ENCODE results near the gene FAAP20.

The FAAP20 gene

GRCh38 chr1:2226525-2227345 is 32.2 kb upstream of the FAAP20 start:
- Histone ChIP-seq H3K9me3 (ENCODE audit: control insufficient read depth, insufficient read depth, low read length) (no peaks in the 10 kb centered on the region), H3K4me1 (ENCODE audit: insufficient read depth, low read length) (no peaks in the 10 kb centered on the region; the same call in 1 of the 2 replicates), H3K9ac (ENCODE audit: low read depth, low read length) (peak overlapping the region; percentile 95), H3K36me3 (ENCODE audit: insufficient read depth, low read length) (no peaks in the 10 kb centered on the region)

- Histone ChIP-seq H3K36me3 (ENCODE audit: insufficient read depth, low read length) (no peaks in the 10 kb centered on the region), H3K4me1 (ENCODE audit: insufficient read depth, low read length) (no peaks in the 10 kb centered on the region; the same call in 1 of the 2 replicates), H3K9me3 (ENCODE audit: control insufficient read depth, insufficient read depth, low read length) (no peaks in the 10 kb centered on the region), H3K9ac (ENCODE audit: low read depth, low read length) (no peak overlapping the region)
Observed at GRCh38 chr1:2224631-2225428, 30.3 kb upstream of the FAAP20 start.

DNA sequence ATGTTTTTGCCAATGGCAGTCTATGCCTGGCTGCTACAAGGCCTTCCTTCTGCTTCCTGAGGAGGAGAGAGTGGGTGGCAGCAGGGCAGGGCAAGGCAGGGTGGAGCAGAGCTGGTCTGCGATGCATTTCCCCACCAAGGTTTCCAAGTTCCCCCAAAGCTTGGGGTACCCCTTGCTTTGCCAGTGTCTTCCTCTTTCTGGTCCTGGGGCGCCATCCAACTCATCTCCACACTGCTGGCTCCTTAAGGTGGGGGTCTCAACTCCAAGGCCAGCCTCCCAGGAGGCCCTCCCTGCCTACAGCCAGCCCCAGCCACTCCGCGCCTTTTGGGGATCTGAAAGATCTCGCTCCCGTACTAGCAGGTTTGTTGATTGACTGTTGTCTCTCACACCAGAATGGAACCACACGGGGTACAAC is 29.6 kb upstream of the FAAP20 start:
- H3K36me3 ChIP-seq (ENCODE audit: insufficient read depth, low read length), result no peaks in the 10 kb centered on the region
- H3K9me3 ChIP-seq (ENCODE audit: control insufficient read depth, insufficient read depth, low read length), result peaks cover under 1% of the 10 kb centered on the region; the same call in 1 of the 2 replicates
- no peaks in the 10 kb centered on the region; the same call in 1 of the 2 replicates for H3K4me1 ChIP-seq (ENCODE audit: insufficient read depth, low read length)
- no peak overlapping the region for H3K9ac ChIP-seq (ENCODE audit: low read depth, low read length)

GRCh38 chr1:2221271-2221670 is 26.7 kb upstream of the FAAP20 start:
- peaks cover 2% of the 10 kb centered on the region; the same call in 1 of the 2 replicates for H3K9me3 ChIP-seq (ENCODE audit: control insufficient read depth, insufficient read depth, low read length)
- no peak overlapping the region for H3K9ac ChIP-seq (ENCODE audit: low read depth, low read length)
- no peaks in the 10 kb centered on the region; the same call in 1 of the 2 replicates for H3K4me1 ChIP-seq (ENCODE audit: insufficient read depth, low read length)
- no peaks in the 10 kb centered on the region for H3K36me3 ChIP-seq (ENCODE audit: insufficient read depth, low read length)

- Histone ChIP-seq H3K4me1 (ENCODE audit: insufficient read depth, low read length) (peaks cover 16% of the 10 kb centered on the region; the same call in 1 of the 2 replicates), H3K9ac (ENCODE audit: low read depth, low read length) (no peak overlapping the region), H3K36me3 (ENCODE audit: insufficient read depth, low read length) (no peaks in the 10 kb centered on the region), H3K9me3 (ENCODE audit: control insufficient read depth, insufficient read depth, low read length) (peaks cover 2% of the 10 kb centered on the region; the same call in 1 of the 2 replicates)
Observed at GRCh38 chr1:2216767-2217058, 22.1 kb upstream of the FAAP20 start.

DNA sequence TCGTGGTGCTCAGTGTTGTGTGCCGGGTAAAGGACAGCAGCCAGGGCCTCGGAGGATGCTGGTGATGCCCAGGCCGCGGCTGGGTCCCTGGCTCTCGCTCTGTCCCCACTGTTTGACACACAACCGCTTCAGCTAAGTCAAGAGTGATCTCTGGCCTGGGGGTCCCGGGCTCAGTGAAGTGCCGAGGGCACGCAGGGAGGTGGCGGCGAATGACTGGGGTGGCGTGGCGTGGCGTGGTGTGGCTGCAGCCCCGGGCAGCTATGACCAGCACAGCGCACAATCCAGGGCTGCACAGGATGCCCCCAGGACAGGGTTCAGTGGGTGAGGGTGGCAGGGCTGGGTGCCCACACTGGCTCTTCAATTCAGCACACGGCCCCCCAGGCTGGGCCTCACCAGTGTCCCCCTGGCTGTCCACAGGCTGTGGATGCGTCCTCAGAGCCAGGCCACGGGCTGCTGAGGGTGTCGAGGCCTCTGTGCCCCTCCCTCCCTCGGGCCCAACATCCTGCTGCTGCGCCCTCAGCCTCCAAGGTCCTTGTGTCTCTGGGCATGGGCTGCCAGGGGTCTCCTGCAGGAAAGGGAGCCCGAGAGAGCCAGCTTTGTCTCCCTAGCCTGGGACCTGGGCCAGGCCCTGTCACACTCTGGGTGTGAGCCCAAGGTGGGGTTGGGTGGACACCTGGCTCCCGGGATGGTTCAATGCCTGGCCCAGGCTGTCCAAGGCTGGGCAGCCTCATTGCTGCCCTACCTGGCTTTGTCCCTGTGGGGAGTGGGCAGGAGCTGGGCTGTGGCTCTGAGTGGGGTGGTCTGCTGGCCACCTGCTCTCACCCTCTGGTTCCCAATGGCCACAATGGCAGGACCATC is 21.6 kb upstream of the FAAP20 start:
- peaks cover 2% of the 10 kb centered on the region; the same call in 1 of the 2 replicates for H3K9me3 ChIP-seq (ENCODE audit: control insufficient read depth, insufficient read depth, low read length)
- H3K9ac ChIP-seq (ENCODE audit: low read depth, low read length), result no peak overlapping the region
- peaks cover 16% of the 10 kb centered on the region; the same call in 1 of the 2 replicates for H3K4me1 ChIP-seq (ENCODE audit: insufficient read depth, low read length)
- no peaks in the 10 kb centered on the region for H3K36me3 ChIP-seq (ENCODE audit: insufficient read depth, low read length)

- peaks cover 16% of the 10 kb centered on the region; the same call in 1 of the 2 replicates for H3K4me1 ChIP-seq (ENCODE audit: insufficient read depth, low read length)
- H3K9ac ChIP-seq (ENCODE audit: low read depth, low read length), result no peak overlapping the region
- H3K9me3 ChIP-seq (ENCODE audit: control insufficient read depth, insufficient read depth, low read length), result peaks cover 2% of the 10 kb centered on the region; the same call in 1 of the 2 replicates
- no peaks in the 10 kb centered on the region for H3K36me3 ChIP-seq (ENCODE audit: insufficient read depth, low read length)
Observed at GRCh38 chr1:2215329-2215728, 20.8 kb upstream of the FAAP20 start.

DNA sequence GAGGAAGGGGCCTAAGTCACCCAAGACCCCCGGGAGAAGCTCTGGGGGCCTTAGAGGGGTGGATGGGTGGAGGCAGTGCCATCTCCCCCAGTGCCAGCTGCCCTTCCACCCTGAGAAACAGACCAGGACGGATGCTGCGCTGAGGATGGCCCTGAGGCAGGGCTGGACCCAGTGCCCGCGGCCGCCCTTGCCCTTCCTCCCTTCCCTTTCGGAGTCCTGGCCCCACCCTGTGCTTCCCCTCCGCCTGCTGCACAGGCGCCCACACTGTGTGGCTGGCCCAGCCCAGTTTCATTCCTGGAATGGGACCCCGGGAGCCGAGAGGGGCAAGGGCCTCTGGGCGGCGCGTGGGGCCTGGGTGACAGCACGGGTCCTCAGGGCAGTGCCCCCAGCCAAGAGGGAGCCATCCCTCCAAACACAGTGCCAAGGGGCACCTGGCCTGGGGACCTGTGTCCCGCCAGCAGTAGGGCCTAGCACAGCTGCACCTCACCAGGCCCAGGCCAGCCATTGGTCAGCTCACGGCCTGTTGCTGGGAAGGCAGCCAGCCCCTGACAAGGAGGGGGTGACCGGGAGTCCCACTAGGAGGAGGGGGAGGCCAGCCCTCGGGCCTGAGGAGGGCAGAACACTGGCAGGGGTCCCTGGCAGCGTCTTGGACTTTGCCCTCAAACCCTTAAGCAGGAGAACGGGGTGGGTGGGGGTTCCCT is 20.1 kb upstream of the FAAP20 start:
- Histone ChIP-seq H3K9ac (ENCODE audit: low read depth, low read length) (no peak overlapping the region; the same call in 1 of the 2 replicates), H3K4me1 (ENCODE audit: insufficient read depth, low read length) (peaks cover 19% of the 10 kb centered on the region; the same call in 1 of the 2 replicates), H3K36me3 (ENCODE audit: insufficient read depth, low read length) (no peaks in the 10 kb centered on the region), H3K9me3 (ENCODE audit: control insufficient read depth, insufficient read depth, low read length) (peaks cover 2% of the 10 kb centered on the region; the same call in 1 of the 2 replicates)

- Histone ChIP-seq H3K9ac (ENCODE audit: low read depth, low read length) (no peak overlapping the region; the same call in 1 of the 2 replicates), H3K36me3 (ENCODE audit: insufficient read depth, low read length) (no peaks in the 10 kb centered on the region), H3K9me3 (ENCODE audit: control insufficient read depth, insufficient read depth, low read length) (no peaks in the 10 kb centered on the region), H3K4me1 (ENCODE audit: insufficient read depth, low read length) (peaks cover 19% of the 10 kb centered on the region; the same call in 1 of the 2 replicates)
Observed at GRCh38 chr1:2213576-2214505, 19.3 kb upstream of the FAAP20 start.

DNA sequence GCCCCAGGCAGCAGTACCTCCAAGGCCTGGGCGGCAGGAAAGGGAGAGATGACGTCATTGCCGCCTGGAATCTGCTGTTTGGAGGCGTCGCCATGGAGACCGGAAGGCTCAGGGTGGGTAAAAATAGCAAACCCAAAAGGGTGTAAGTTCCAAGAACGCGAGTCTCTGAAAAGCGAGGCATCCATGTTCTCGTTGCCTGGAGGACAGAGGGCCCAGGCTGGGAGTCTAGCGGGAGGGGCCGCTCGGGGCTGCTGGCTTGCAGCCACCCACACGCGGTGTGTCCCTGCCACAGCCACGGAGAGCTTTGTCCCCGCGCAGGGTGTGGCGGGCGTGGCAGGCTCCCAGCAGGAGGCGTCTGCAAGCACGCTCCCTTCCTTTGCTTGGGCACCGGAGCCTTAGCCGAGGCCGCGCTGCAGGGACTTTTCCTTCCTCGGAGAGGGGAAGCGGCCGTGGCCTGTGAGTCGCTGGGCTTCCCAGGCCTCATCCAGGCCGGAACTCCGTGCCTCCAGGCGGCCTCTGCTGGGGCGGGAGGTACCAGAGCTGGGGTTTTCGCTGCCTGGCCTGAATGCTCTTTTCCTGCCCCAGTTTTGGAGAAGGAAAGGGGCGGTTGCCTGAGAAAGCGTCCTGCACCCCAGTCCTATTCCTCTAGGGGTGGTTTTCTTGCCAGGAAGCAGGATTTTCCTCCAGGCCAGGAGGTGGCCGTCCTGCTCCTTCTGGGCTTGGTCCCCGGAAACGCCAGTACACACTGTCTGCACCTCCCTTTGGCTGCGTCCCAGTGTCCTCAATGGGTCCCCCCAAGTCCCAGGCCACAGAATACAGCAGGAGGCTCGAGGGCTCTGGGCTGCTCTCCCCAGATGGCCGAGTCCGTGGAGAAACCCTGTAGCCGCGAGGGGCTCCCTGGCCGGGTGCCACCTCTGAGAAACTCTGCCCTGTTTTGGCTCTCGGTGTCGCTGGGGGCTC is 18.2 kb upstream of the FAAP20 start:
- H3K36me3 ChIP-seq (ENCODE audit: insufficient read depth, low read length), result no peaks in the 10 kb centered on the region
- H3K9ac ChIP-seq (ENCODE audit: low read depth, low read length), result peak overlapping the region; percentile 52
- no peaks in the 10 kb centered on the region for H3K9me3 ChIP-seq (ENCODE audit: control insufficient read depth, insufficient read depth, low read length)
- H3K4me1 ChIP-seq (ENCODE audit: insufficient read depth, low read length), result peaks cover 19% of the 10 kb centered on the region; the same call in 1 of the 2 replicates

- H3K36me3 ChIP-seq (ENCODE audit: insufficient read depth, low read length), result no peaks in the 10 kb centered on the region
- H3K9ac ChIP-seq (ENCODE audit: low read depth, low read length), result no peak overlapping the region
- no peaks in the 10 kb centered on the region for H3K9me3 ChIP-seq (ENCODE audit: control insufficient read depth, insufficient read depth, low read length)
- H3K4me1 ChIP-seq (ENCODE audit: insufficient read depth, low read length), result peaks cover 19% of the 10 kb centered on the region; the same call in 1 of the 2 replicates
Observed at GRCh38 chr1:2212274-2212531, 17.6 kb upstream of the FAAP20 start.

DNA sequence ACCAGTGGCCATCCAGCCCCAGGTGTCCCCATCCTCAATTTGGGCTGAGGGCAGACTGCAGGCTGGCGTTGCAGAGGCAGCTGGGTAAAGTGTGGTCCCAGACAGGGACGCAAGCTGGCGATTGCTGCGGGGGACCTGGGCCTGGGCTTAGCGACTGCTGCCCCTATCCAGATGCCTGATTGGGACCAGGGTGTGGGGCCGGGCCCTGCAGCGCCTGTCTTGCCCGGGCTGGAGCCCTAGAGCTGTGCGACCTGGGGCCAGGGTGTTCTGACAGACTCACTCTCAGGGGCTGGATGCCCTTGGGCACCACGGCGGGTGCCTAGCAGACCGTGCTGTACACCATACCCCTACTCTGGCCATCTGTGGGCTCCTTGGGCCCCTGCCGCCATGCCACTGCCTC is 16.2 kb upstream of the FAAP20 start:
- no peaks in the 10 kb centered on the region for H3K9me3 ChIP-seq (ENCODE audit: control insufficient read depth, insufficient read depth, low read length)
- H3K36me3 ChIP-seq (ENCODE audit: insufficient read depth, low read length), result no peaks in the 10 kb centered on the region
- H3K4me1 ChIP-seq (ENCODE audit: insufficient read depth, low read length), result peaks cover 19% of the 10 kb centered on the region; the same call in 1 of the 2 replicates
- no peak overlapping the region for H3K9ac ChIP-seq (ENCODE audit: low read depth, low read length)

All from ES-I3 (cell line).